H7 (cell line): Measurements from ENCODE around the gene FAM168A. TPM values are rescaled to one million over a fixed set of nuclear protein-coding genes. Genes with fewer than 3 reads are reported as not detected.

Experiments
- DNase-seq: peaks from one replicate; pipeline ENCODE4 v3.0.0; 2012
- H3K27me3 ChIP-seq: 2 replicates; pipeline ENCODE4 v1.6.0; 2011; ENCODE audit warnings: mild to moderate bottlenecking, low read length; ENCODE audit not compliant: control insufficient read depth, insufficient read depth
- H3K36me3 ChIP-seq: replicated peaks from 2 replicates; pipeline ENCODE4 v1.5.1; 2011; ENCODE audit warnings: low read length; ENCODE audit not compliant: control insufficient read depth, insufficient read depth
- H3K4me3 ChIP-seq: 2 replicates; pipeline ENCODE4 v1.5.1; 2011; ENCODE audit warnings: low read depth, mild to moderate bottlenecking, control low read depth, low read length, moderate library complexity; ENCODE audit not compliant: insufficient read depth
- total RNA-seq: library from RNA; depleted of rRNA; stranded (reverse); fragments of >200 nt; shearing (Covaris generic); gene quantifications from 2 replicates; pipeline ENCODE4 v1.2.3, GENCODE V29; 2014; rRNA removed

The FAM168A gene
- total RNA-seq, 1 experiment from 2014 or later = 13.1 TPM

GRCh38 chr11:73353422-73353821 is 244.5 kb downstream of the FAM168A start:
- no peak for DNase-seq
- H3K27me3 ChIP-seq = no peaks in the 10 kb centered on the region

DNA sequence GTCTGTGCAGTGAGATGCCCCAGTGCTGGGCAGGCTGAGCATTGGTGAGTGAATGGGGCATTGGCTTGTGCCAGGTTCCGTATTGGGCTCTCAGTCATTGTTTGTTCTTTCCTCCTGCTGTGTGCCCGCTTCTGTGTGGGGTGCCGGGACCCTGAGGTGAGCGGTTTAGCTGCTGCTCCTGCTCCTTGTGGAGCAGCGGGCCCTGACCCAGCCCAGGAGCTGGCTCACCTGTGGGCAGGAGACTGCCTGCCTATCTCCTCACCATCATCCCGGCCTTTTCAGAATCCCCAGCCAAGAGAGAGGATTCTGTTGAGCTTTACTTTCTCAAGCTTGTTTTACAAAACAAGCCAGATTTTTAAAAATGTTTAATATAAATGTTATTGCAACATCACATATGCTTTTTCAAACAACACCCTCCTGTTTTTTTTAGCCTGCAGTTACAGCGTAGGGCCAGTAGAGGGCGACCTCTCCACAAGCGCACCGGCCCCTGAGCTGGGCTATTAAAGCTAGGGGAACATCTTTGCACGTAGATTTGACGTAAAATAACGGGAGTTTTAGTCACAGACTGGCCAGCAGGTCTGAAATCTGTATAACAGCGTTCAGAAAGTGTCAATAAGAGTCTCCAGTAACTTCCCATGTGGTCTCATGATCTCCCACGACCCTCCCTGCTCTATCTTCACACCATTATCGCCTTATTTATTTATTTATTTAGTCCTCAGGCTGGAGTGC is 246.8 kb downstream of the FAM168A start:
- Histone ChIP-seq H3K27me3 (no peaks in the 10 kb centered on the region), H3K36me3 (no peaks in the 10 kb centered on the region; the same call in 1 of the 2 replicates), H3K4me3 (no peak overlapping the region)
- DNase-seq = peak; percentile 93

More at GRCh38 chr11:73353422-73353821, 244.5 kb downstream of the FAM168A start:
- Histone ChIP-seq H3K4me3 (no peak overlapping the region), H3K36me3 (no peaks in the 10 kb centered on the region; the same call in none of the 2 replicates)

Other genes with a start within 250 kb of the FAM168A start
- 6.4 and 8.3 TPM in 2 replicates for gene RELT, start 221.7 kb downstream of the FAM168A start, total RNA-seq
- 2.3 and 5.8 TPM in 2 replicates for gene PLEKHB1, start 48.5 kb upstream of the FAM168A start, total RNA-seq
- 63.4 and 73.0 TPM in 2 replicates for gene RAB6A, start 163.0 kb upstream of the FAM168A start, total RNA-seq
- 57.7 and 58.7 TPM in 2 replicates for gene MRPL48, start 189.8 kb upstream of the FAM168A start, total RNA-seq